HG03097 (cell line): ENCODE measurements around the gene COG3.
A peak's percentile ranks its signal among the peaks of the same experiment; 100 is the strongest.
"Not testable (repeated sequence)": the region's sequence is repeated elsewhere in the genome, so short reads cannot be mapped to it uniquely, and the experiment has no call there.

Experiments used
- ATAC-seq: cut with Tn5 transposase; IDR thresholded peaks from one replicate; pipeline ENCODE4 v1.9.1; 2021; ENCODE audit not compliant: unreplicated experiment, low FRiP score

The COG3 gene, protein sequence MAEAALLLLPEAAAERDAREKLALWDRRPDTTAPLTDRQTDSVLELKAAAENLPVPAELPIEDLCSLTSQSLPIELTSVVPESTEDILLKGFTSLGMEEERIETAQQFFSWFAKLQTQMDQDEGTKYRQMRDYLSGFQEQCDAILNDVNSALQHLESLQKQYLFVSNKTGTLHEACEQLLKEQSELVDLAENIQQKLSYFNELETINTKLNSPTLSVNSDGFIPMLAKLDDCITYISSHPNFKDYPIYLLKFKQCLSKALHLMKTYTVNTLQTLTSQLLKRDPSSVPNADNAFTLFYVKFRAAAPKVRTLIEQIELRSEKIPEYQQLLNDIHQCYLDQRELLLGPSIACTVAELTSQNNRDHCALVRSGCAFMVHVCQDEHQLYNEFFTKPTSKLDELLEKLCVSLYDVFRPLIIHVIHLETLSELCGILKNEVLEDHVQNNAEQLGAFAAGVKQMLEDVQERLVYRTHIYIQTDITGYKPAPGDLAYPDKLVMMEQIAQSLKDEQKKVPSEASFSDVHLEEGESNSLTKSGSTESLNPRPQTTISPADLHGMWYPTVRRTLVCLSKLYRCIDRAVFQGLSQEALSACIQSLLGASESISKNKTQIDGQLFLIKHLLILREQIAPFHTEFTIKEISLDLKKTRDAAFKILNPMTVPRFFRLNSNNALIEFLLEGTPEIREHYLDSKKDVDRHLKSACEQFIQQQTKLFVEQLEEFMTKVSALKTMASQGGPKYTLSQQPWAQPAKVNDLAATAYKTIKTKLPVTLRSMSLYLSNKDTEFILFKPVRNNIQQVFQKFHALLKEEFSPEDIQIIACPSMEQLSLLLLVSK

DNA sequence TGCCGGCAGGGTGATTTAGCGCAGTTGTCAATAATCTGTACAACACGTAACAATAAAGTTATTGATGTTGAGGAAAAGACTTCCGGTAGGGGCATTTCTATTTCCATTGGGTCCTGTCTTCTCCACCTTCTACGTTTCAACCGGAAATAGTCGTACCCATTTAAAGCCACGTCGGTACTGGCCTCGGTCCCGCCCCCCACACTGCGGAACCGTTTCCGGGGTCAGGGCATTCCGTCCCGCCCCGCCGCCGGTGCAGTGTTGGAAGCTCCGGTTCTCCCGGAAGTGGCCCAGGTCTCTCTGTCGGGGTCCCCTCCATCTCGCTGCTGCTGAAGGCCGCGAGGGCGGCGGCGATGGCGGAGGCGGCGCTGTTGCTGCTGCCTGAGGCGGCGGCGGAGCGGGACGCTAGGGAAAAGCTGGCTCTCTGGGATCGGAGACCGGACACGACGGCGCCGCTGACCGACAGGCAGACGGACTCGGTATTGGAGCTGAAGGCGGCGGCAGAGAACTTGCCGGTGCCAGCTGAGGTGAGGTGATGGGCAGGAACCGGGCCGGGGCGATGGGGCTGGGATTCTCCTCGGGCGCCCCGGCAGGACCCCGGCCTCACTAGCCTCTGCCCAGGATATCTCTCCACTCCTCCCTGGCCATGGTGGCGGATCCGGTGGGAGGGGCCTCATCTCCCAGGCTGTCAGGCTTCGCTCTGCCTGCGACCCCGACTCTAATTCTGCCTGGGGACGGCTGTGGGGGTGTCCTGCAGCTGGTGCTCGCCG is at the start of gene COG3:
Gene COG3, plus strand, starts transcription at position 253 of the 767 bp plus-strand sequence. Its CDS starts 98 bp downstream, at position 351.
- peak; percentile 88 for ATAC-seq

DNA sequence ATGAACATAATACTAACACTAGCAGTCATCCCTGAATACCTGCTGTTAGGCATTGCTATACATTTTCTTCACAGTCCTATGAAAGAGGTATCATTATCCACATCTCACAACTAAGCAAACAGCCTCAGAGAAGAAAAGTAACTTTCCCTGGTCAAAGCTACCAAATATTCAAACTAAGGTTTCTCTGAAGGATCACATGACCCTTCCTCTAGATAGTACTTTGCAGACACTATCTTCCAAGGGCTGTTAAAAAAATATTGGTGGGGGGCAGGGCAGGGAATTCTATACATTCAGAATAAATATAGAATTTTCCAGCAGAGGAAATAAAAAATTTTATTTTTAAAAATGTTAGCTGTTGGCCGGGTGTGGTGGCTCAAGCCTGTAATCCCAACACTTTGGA is 49.6 kb upstream of the COG3 start:
- ATAC-seq = no peak

DNA sequence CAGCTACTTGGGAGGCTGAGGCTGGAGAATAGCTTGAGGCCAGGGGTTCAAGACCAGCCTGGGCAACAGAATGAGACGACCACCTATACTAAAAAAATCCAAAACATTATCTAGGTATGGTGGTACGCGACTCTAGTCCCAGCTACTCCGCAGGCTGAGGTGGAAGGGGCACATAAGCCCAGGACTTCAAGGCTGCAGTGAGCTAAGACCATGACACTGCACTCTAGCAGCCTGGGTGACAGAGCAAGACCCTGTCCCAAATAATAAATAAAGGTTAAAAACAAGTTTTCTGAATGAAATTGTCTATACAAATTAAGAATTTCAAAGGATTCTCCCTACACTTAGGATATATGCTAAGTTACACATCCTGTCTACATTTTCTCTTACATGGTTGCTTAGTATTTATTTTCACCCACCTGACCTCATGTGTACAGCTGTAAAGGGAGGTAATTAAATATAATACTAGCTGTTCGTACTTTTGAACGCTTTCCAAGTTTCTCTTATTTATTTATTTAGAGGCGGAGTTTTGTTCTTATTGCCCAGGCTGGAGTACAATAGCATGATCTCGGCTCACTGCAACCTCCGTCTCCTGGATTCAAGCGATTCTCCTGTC is 48.1 kb upstream of the COG3 start:
- ATAC-seq = no peak

DNA sequence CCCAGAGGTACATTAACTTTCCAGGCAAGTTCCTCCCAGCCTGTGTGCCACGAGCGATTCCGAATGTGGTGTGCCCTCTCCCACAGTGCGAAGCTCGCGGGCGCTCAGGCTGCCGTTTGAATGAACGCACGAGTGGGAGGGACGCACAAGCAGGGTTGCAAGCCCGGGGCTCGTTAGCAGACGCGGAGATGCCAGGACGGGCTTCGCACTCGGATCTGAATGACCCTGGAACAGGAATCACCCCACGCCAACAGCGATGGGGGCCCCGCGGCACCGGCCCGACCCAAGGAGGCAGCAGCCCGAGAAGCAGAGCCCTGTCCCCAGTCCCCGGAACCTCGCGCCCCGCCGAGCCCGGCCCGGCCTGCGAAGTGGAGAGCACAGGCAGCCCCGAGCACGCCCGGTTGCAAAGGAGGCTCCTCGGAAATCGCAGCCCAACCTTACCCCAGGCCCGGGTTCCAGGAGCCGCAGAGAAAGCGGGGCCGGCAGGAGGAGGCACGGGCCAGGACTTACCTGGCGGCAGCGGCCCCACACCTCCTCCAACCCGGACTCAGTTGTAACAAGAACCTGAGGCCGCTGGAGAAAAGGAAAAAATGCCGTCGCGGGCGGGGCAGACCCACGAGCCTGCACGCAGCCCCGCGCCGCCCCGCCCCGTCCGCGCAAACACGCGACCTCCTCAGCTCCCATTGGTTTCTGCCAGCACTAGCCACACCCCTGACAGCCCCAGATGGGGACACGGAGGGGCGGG is 46.8 kb upstream of the COG3 start, which contains the start of gene SLC25A30:
Gene SLC25A30, minus strand, starts transcription at position 584 of the 745 bp plus-strand sequence. CDS start 6,948 bp downstream, outside the sequence.
- ATAC-seq = peak; percentile 84

DNA sequence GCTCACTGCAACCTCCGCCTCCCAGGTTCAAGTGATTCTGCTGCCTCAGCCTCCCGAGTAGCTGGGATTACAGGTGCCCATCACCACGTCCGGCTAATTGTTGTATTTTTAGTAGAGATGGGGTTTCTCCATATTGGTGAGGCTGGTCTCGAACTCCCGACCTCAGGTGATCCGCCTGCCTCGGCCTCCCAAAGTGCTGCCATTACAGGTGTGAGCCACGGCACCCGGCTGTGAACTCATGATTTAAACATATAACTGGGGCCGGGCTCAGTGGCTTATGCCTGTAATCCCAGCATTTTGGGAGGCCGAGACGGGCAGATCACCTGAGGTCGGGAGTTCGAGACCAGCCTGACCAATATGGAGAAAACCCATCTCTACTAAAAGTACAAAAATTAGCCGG is 45.4 kb upstream of the COG3 start:
- not testable (repeated sequence) for ATAC-seq

DNA sequence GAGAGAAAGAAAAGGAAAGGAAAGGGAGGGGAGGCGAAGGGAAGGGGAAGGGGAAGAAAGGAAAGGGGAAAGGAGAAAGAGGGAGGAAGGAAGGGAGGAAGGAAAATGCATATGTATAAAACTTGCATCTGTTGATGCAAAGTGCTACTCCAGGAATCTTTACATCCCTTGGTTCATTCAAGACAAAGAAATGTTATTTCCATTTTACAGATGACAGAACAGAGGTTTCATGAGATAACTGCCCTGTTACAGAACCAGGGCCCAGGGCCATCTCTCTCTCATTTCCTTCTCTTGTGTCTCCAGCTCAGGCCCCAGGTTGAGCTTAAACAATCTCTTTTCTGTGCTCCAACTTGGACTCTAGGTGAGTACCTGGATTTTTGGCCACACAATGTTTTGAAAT is 44.8 kb upstream of the COG3 start:
- no peak for ATAC-seq

DNA sequence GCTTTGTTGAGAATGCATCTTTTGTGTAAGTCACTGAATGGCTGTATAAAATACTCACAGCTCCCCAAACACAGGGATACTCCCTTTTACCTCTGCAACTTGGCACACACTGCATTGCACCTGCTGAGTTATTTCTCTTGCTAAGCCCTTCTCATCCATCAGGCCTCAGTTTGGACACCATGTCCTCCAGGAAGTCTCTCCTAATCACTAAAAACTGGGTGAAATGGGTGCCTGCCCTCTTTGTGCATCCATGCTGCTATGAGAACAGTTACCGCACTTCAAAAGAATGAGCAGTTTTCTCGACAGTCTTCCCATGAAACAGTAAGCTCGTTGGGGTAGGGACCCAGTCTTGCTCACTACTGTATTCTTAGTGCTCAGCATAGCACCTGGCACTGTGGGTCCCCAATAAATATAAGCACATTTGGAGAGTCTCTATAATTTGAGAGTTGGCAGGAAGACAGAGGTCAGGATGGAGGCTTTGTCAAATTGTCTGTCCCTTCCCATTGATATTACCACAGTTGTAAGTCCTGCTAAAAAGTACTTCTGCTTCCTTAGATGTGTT is 41.9 kb upstream of the COG3 start:
- ATAC-seq = no peak

DNA sequence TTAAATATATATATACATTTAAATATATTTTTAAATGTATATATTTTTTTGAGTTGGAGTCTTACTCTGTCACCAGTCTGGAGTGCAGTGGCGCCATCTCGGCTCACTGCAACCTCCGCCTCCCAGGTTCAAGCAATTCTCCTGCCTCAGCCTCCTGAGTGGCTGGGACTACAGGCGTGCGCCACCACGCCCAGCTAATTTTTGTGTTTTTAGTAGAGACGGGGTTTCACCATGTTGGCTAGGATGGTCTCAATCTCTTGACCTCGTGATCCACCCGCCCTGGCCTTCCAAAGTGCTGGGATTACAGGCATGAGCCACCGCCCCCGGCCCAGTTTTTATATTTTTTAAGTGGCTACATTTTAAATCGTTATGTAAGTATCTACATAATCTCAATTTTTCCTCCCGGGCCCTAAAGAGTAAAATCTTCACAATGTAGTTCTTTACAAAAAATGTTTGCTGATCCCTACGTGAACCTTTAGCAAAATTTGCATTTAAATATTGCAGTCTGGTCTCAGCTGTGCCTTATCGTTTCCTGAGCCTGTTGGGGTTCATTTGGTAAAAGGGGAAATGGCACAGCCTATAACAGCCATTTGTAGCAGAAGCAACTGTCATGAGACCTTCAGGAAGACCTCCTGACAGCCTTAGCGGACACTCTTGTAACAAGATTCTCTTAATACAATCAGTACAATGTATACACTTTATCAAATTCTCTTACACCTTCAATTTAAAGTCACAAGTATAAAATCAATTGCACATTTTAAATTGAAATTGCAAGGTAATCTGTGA is 38.5 kb upstream of the COG3 start:
- ATAC-seq = not testable (repeated sequence)

DNA sequence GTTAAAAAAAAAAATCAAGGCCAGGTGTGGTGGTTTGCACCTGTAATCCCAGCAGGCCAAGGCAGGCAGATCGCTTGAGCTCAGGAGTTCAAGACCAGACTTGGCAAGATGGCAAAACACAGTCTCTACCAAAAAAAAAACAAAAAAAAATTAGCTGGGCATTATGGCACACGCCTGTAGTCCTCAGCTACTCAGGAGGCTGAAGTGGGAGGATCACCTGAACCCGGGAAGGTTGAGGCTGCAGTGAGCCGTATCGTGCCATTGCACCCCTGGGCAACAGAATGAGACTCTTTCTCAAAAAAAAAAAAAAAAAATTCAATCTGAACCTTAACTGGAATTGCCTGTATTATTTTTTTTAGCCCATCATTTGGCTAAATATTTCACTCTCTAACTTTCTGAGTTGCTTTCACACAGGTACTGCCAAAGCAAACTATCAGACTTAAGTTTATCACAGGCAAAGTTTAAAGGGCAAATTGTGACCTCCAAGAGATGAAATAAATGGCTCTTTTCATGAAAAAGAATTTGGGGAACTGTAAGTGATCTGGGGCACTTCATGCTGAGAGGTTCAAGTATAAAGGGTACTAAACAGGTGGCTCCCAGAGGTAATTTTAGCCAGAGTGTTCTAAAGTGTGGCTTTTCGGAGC is 31.9 kb upstream of the COG3 start:
- ATAC-seq = no peak

DNA sequence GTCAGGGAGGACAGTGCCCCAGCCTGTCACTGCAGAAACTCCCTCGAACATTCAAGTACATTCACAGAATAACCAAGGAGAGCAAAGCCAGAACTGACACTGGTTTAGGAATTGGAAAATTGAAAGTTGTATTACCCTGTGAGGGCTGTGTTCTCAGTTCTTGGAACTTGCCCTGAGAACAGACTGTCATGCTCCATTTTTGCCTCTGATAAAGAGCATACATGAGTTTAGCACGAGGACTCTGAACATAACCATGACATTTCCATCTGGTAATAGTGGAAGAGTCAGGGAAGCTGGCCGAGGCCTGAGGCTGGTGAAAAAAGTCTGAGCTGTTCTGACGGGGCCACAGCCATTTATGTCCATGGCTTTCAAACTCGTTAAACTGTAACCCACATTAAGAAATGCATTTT is 31.4 kb upstream of the COG3 start:
- no peak for ATAC-seq

DNA sequence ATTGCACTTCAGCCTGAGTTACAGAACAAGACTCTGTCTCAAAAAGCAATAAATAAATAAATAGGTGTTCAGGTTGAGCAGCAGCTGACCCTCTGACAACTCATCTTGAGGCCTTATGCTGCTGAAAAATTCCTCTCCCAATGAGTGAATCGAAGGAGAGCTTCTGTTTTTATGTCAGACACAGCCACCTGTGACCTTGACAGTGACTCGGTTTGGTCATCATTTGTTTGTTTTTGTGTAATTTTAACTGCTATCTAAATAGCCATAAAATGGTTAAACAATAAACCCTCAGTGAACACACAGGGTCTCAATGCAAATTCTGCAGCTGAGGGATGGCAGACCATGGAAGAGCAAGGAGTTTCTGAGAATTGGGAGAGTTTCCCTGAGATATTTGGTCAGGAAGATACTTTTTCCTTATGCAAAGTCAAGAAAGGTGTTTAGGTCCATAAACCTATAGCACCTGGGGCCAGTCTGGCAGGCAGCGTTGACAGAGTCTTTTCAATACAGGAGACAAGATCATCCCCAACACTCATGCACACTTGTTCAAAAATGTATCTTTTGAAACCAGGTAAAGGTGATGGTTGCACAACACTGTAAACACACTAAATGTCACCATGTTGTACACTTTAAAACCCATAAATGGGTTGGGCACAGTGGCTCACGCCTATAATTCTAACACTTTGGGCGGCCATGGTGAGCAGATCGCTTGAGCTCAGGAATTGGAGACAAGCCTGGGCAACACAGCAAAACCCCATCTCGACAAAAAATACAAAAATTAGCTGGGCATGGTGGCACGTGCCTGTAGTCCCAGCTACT is 30.0 kb upstream of the COG3 start:
- ATAC-seq = no peak

DNA sequence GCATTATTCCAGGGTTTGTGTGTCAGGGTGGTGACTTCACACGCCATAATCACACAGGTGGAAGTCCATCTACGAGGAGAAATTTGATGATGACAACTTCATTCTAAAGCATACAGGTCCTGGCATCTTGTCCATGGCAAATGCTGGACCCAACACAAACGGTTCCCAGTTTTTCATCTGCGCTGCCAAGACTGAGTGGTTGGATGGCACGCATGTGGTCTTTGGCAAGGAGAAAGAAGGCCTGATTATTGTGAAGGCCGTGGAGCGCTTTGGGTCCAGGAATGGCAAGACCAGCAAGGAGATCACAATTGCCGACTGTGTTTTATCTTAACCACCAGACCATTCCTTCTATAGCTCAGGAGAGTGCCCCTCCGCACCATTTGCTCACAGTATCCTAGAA is 28.4 kb upstream of the COG3 start:
- ATAC-seq = no peak

DNA sequence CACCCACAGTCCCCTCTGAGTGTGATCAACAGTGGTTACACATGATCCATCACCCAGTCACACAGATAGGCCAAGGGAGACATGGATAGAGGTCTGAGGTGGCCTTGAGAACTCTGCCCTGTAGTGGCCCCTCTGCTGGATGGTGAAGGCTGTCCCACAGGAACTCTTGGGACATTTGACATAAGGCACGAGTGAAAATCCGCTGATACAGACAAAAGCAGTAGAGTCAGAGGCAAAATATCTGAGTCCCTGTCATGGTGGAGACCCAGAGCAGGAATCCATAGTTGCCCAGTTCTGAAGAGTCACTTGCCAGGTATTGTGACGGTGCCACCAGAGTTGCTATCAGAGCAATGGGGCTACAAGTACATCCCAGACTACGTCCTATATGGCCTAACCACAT is 27.8 kb upstream of the COG3 start:
- no peak for ATAC-seq

DNA sequence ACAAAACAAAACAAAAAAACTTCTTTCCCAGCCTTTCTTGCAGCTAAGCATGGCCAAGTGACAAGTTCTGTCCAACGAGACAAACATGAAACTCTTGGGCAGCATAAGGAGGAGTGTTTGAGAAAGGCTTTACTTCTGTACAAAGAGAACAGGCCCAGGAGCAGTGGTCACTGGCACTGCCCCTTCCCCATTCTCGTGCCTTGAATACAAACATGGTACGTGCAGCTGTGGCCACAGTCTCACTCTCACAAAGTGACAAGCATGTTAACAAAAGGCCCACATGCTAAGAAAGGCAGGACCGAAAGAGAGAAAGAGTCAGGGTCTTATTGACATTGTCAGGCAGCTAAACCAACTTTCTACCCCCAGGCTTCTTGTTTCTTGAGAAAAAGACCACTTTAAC is 26.8 kb upstream of the COG3 start:
- no peak for ATAC-seq

DNA sequence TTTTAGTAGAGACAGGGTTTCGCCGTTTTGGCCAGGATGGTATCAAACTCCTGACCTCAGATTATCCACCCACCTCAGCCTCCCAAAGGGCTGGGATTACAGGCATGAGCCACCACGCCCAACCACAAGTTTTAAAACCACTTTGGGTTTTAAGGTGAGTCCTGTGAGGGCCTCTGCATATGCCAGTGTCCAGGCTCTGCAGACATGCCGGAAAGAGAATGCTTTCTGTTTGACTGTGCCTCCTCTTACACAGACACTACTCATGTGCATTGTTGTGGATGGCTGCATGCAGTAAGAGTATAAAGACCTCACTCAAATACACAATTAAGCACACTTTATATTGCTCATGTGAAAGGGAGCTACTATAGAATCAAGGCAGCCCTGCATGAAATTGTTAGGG is 25.7 kb upstream of the COG3 start:
- no peak for ATAC-seq

DNA sequence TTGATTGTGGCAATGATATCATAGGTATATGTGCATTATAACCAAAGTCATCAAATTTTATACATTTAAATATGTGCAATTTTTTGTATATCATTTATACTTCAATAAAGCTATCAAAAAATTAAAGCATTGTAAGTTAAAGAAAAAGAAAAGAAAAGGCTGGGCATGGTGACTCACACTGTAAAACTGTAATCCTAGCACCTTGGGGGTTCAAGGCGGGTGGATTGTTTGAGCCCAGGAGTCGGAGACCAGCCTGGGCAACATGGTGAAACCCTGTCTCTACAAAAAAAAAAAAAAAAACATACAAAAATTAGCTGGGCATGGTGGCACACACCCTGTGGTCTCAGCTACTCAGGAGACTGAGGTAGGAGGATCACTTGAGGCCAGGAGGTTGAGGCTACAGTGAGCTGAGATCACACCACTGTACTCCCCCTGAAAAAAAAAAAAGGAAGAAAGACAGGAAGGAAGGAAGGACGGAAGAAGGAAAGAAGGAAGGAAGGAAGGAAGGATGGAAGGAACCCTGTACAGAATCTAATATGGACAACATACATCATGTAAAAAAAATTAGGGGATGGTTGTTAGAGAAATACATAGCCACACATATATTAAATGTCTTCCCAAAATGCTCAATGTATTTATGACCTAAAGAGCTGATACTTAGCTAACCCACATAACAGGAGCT is 24.8 kb upstream of the COG3 start:
- no peak for ATAC-seq

DNA sequence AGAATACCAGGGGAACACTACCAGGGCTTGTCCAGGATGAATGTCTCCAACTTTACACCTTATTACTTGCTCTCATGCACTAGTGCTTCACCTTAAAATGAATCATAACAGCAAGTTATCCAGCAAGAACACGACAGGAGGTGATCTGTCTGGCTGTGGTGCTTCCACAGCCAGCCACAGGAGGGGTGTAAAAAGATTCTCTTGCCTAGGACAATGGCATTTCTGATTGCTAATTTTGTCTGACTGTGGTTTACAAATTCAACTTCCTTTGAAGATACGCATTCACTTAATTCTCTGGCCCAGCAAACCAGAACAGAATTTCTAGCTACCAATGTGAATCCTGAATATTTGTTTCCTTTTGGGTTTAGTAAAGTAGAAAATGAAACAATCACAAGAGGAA is 23.1 kb upstream of the COG3 start:
- ATAC-seq = peak; percentile 71
